NCI-H2196 (cell line): ENCODE measurements around the gene DOCK7.
A peak's percentile ranks its signal among the peaks of the same experiment; 100 is the strongest.
"Not testable (repeated sequence)": the region's sequence is repeated elsewhere in the genome, so short reads cannot be mapped to it uniquely, and the experiment has no call there.

Experiments used
- DNase-seq: peaks from one replicate; lab custom pipeline; 2025; ENCODE audit not compliant: unreplicated experiment; lab: John Stamatoyannopoulos, UW

Gene DOCK7

GRCh38 chr1:62687903-62688686 lies at the start of gene DOCK7:
DOCK7 (minus strand) TSS chr1:62688386; CDS start chr1:62688264, 122 bp downstream.
- peak; percentile 81 for DNase-seq

DNA sequence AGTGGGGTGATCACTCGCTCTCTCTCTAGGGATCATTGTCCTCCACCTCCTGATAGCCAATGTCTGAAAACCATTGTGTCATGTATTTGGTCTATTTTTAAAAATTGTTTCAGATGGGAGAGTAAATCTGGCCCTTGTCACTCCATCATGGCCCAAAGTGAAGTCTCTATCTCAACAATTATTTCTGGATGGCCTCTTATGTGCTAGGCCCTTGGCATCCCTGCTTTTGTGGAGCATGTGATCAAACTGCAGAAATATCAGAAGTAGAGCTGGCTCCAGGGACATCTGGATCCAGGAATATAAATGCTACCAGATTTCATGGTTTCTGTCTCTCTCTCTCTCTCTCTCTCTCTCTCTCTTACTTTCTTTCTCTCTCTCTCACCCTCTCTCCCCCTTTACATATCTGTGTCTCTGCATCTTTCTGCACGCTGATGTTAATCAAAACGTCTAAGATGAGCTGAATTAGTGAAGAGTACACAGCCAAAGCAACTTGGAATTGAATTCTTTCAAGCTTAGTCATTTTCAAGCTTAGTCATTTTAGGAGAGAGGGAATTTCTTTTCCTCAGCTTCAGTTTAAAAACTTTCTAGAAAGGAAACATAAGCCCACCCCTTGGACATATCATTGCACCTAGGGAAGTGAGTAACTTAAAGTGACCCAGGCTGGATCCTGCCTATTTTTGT lies 47.4 kb upstream of the DOCK7 start:
- no peak for DNase-seq

DNA sequence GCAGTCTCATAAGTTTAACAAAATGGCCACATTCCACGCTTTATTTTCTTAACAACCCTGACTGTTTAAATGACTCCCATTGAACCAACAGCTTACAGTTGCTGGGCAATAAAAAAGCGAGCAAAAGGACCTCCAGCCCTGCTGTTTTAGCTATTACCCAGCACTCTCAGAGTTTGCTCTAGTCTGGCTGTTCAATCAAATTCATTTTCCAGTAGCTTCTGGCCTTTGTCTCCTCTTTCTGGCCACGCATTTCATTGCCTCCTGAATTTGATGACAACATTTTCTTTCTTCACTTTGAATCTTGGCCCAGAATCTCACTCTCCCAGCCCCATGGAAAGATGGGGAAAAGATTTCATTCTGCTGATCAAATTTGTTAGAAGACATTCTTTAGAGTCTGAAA lies 44.1 kb upstream of the DOCK7 start:
- DNase-seq: no peak

DNA sequence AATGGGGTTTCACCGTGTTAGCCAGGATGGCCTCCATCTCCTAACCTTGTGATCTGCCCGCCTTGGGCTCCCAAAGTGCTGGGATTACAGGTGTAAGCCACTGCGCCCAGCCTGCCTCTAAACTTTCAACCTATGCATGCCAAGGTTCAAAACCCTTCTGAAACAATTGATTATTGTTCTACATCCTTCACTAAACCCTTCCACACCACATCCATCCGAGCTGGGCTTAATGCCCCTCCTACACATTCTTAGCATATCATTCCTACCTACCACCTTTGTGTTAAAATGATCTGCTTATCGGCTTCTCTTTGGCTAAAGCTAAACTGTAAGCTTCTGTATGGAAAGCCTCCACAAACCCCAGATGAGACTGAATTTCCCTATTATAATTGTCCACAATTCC lies 40.8 kb upstream of the DOCK7 start:
- no peak for DNase-seq

GRCh38 chr1:62727656-62728407 lies 39.6 kb upstream of the DOCK7 start:
- no peak for DNase-seq

DNA sequence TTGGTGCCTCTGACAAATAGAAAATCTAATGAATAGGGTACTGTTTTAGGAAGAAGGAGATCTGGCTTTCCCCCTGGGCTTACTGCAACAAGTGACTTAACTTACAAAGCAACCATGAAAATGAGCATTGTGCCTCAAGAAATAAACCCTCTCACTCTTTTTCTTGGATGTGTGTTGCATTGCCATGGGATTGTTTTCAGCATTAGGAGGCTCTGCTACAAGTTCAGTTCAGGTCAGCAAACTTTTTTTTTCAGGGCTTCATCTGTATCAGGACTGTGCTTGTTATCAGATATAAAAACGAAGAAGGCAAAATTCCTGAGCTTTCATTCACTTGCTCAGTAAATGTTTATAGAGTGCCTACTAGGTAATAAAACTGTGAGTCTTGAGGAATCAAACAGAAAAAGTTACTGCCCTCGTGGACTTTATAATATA lies 37.8 kb upstream of the DOCK7 start:
- no peak for DNase-seq

DNA sequence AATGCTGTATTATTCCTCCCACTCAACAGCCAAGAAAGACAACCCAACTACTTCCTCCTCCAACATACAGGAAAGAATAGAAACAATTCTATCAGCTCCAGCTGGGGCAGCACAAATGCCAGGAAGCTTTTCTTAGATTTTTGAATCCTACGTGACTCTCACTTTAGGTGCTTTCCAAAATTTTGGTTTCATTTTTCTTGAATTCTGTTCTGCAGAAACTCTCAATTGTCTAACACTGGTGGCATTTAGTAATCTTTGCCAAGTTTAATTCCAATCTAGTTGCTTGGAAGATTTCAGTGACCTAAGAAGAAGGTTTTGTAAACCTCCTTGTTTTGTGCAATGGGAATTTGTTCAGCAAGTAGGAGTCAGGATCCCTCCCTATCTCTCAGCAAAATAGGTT lies 37.1 kb upstream of the DOCK7 start:
- no peak for DNase-seq

DNA sequence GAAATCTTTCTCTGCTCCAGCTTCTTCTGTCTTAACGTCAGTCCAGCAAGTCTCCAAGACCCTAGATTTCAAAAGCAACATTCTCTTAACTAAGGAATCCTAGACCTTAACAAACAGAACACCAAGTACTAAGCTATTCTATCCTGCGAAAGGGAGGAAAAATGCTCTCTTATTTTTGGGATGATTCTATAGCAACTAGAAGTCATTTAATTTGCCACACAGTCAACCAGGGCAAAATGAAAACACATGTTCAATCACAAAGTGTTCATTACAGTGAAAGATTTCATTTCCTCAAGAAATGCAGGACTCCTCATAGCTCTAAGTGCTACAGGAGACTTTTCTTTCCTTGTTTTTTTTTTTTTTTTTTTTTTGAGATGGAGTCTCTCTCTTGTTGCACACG lies 36.2 kb upstream of the DOCK7 start:
- no peak for DNase-seq

DNA sequence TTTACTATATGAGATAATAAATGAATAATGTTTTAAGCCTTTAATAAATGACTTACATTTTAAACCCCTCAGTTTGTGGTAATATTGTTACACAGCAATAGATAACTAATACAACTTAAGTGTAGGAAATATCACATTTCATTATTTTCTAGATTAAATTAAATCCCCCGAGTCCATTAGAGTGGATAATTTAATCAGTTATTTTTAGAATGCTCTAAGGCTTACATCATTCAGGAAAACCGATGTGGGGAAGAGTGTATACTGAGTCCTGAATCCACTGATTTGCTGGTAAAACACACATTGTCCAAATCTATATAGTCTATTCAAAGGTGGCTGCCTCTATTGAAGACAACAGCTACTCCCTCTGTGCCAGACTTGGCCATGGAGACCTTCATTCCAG lies 35.7 kb upstream of the DOCK7 start:
- DNase-seq: no peak

DNA sequence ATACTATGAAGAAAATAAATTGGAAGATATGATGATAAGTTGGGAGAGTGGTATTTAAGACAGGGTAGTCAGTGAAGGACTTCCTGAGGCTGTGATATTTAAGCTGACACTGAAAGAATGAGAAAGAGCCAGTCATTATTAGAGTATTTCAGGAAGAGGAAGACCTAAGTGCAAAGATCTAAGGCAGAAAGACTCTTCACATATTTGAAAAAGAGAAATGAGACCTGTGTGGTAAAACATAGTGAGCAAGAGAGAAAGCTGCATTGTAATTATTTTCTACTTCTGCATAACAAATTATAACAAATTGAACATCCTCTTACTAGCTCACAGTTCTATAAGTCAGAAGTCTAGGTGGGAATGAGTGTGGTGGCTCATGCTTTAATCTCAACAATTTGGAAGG lies 34.6 kb upstream of the DOCK7 start:
- DNase-seq: no peak

DNA sequence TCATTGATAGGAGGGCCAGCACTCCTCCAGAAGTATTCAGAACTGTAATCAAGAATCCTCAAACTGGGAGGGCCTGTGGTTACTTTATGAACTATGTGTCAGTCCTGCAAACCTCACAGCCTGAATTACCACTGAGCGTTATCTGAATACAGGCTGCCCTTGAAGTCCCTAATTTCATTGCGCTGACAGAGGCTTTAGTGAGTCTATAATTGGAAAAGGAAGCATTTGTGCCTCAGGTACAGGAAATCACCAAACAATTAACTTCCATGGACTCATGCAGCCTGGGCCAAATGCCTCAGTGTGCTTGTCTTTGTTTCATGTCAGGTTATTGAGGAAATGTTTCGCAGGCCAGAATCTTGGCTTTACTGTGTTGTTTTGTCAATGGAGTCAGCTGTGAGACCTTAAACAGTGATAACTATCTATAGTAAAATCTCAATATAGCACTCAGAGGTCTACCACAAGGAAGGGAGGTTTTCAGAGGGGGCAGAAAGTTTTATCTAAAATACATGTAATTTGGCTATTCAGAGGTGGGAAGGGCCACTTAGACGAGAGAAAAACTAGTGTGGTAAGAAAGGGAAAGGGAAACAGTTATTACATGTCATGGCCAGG lies 32.9 kb upstream of the DOCK7 start:
- DNase-seq: no peak

DNA sequence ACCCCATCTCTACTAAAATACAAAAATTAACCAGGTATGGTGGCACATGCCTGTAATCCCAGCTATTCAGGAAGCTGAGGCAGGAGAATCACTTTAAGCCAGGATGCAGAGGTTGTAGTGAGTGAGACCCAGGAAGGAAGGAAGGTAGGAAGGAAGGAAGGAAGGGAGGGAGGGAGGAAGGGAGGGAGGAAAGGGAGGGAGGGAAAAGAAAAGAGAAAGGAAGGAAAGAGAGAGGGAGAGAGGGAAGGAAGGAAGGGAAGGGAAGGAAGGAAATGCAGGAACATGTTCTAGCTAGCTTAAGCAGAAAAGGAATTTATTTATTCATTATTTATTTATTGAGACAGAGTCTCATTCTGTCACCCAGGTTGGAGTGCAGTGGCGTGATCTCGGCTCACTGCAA lies 30.2 kb upstream of the DOCK7 start:
- not testable (repeated sequence) for DNase-seq

DNA sequence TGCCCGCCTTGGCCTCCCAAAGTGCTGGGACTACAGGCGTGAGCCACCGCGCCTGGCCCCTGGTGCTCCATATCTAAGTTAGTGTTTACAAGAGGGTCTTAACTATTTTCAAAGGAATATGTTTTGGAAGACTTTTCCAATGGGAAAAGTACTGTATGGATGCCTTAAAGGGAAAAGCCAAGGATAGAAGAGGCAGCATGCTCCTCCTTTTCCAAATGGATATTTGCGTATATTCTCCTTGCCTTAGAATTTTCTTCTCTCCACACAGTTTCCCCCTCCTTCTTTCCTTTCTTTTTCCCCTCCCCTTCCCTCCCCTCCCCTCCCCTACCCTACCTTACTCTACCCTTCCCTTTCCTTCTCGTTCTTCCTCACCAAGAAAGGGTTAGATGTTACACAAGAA lies 29.3 kb upstream of the DOCK7 start:
- no peak for DNase-seq

DNA sequence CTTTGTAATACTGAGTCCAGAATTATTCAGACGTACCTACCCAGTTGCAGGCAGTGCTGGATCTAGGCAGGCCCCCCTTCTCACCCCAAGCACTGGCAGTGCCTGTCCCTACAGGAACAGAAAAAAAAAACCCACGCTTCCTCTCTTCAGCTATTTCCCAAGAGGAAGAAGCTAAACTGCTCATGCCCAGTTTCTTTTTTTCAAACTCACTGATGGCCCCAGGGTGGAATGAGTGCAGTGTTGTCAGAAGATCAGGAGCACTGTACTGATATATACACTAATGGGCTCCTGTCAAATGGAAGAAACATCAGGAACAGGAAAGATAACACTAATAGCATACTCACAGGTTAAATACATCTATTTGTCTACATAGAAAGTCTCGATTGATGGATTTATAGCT lies 28.2 kb upstream of the DOCK7 start:
- DNase-seq: no peak

GRCh38 chr1:62712336-62713243 lies 24.4 kb upstream of the DOCK7 start:
- DNase-seq: peak; percentile 16

GRCh38 chr1:62707744-62708120 lies 19.5 kb upstream of the DOCK7 start:
- DNase-seq: no peak

DNA sequence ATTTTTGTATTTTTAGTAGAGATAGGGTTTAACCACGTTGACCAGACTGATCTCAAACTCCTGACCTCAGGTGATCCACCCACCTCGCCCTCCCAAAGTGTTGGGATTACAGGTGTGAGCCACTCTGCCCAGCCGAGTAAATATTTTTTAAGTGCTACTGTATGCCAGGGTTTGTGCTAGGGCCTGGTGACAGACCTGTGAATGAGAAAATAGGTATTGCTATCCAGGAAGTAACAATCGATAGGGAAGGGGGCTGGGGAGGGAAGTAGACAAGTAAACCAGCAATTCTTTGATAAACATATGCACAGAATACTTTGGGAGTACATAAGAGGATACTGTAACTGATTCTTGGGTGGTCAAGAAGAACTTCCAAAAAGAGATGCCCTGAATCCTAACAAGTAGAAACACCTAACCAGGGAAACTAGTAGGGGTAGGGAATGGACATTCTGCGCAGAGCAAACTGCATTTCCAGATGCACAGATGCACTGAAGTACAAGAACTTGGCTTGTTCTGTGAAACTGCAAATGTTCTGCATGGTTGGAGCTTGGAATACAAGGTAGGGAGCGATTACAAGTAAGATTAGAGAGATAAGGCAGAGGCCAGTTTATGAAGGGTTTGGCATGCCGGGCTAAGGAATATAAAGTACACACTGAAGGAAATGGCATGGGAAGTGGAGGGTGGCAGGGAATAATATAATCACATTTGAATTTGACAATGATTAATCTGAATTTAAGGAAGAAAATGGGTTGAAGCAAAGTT lies 19.0 kb upstream of the DOCK7 start:
- DNase-seq: no peak

DNA sequence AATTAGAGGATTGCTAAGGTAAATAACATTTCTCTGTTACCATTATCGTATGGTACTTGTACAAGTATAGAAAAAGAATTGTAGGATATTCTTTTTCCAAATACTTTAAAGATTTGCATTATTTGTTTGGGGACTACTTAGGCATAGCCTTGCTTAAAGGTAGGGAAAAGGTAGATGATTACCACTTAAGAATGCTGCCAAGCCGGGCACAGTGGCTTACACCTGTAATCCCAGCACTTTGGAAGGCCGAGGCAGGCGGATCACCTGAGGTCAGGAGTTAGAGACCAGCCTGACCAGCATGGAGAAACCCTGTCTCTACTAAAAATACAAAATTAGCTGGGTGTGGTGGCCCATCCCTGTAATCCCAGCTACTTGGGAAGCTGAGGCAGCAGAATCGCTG lies 10.0 kb upstream of the DOCK7 start:
- DNase-seq: not testable (repeated sequence)

DNA sequence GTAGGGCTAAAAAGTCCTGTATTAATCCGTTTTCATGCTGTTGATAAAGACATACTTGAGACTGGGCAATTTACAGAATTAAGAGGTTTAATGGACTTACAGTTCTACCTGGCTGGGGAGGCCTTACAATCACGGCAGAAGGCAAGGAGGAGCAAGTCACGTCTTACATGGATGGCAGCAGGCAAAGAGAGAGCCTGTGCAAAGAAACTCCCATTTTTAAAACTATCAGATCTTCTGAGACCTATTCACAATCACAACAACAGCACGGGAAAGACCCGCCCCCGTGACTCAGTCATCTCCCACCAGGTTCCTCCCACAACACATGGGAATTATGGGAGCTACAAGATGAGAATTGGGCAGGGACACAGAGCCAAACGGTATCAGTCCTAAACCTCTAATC lies 6.3 kb upstream of the DOCK7 start:
- DNase-seq: not testable (repeated sequence)

- no peak for DNase-seq
These were observed 4.9 kb upstream of the DOCK7 start for GRCh38 chr1:62693123-62693522.
